Neuronal stem cell (in vitro differentiated cells): ENCODE results near the gene HNRNPH1.

Source experiments
- DNase-seq: peaks from one replicate; pipeline ENCODE4 v3.0.0-alpha.2; 2013; ENCODE audit warnings: low spot score
- H2AFZ ChIP-seq: one replicate; pipeline ENCODE4 v1.6.1; 2013; ENCODE audit warnings: mild to moderate bottlenecking, low read length, inconsistent platforms
- H2AK5ac ChIP-seq: 2 replicates; pipeline ENCODE4 v1.6.1; 2013; ENCODE audit warnings: low read depth, mild to moderate bottlenecking, inconsistent platforms, low read length, moderate library complexity, mixed read lengths
- H2BK120ac ChIP-seq: 2 replicates; pipeline ENCODE4 v1.6.1; 2013; ENCODE audit warnings: low read depth, mild to moderate bottlenecking, inconsistent platforms, low read length, moderate library complexity, mixed read lengths
- H2BK12ac ChIP-seq: one replicate; pipeline ENCODE4 v1.6.1; 2013; ENCODE audit warnings: low read length, inconsistent platforms
- H2BK15ac ChIP-seq: 2 replicates; pipeline ENCODE4 v1.6.1; 2013; ENCODE audit warnings: mild to moderate bottlenecking, low read length, inconsistent platforms, mixed read lengths
- H2BK5ac ChIP-seq: one replicate; pipeline ENCODE4 v1.6.1; 2013; ENCODE audit warnings: inconsistent platforms, mild to moderate bottlenecking, low read length, moderate library complexity
- H3K14ac ChIP-seq: one replicate; pipeline ENCODE4 v1.6.1; 2013; ENCODE audit warnings: low read length, inconsistent platforms
- H3K18ac ChIP-seq: 2 replicates; pipeline ENCODE4 v1.6.1; 2013; ENCODE audit warnings: low read length, inconsistent platforms
- H3K23ac ChIP-seq: 2 replicates; pipeline ENCODE4 v1.6.1; 2013; ENCODE audit warnings: low read depth, mild to moderate bottlenecking, mixed read lengths, low read length, inconsistent platforms; ENCODE audit not compliant: poor library complexity
- H3K27ac ChIP-seq: replicated peaks from 3 replicates; pipeline ENCODE4 v1.5.1; 2013; ENCODE audit warnings: low read length, inconsistent platforms
- H3K27me3 ChIP-seq, 3 experiments: 2 replicates each; pipeline ENCODE4 v1.6.1; 2013; ENCODE audit warnings: low read length in 3 of 3, mild to moderate bottlenecking in 2 of 3, inconsistent platforms in 1 of 3, low read depth in 1 of 3, mixed read lengths in 1 of 3, moderate library complexity in 1 of 3; ENCODE audit not compliant: control insufficient read depth in 3 of 3, insufficient read depth in 3 of 3
- H3K36me3 ChIP-seq, 2 donors: replicated peaks in 1 of 2; 2 replicates each; pipeline ENCODE4 v1.6.1; 2013; ENCODE audit warnings: low read length in 2 of 2; ENCODE audit not compliant: control insufficient read depth in 2 of 2, insufficient read depth in 2 of 2
- H3K4ac ChIP-seq: 2 replicates; pipeline ENCODE4 v1.6.1; 2013; ENCODE audit warnings: inconsistent platforms, mild to moderate bottlenecking, low read length, moderate library complexity
- H3K4me1 ChIP-seq, 2 donors: 1 replicate in 1 of 2; 2 replicates in 1 of 2; pipeline ENCODE4 v1.6.1; 2013; ENCODE audit warnings: low read length in 2 of 2, low read depth in 1 of 2; ENCODE audit not compliant: control insufficient read depth in 2 of 2, insufficient read depth in 1 of 2
- H3K4me2 ChIP-seq: one replicate; pipeline ENCODE4 v1.6.1; 2013; ENCODE audit warnings: mild to moderate bottlenecking, low read length, inconsistent platforms; ENCODE audit not compliant: insufficient read depth, poor library complexity, severe bottlenecking
- H3K4me3 ChIP-seq, 2 donors: 2 replicates each; pipeline ENCODE4 v1.5.1; 2013; ENCODE audit warnings: low read length in 2 of 2, mild to moderate bottlenecking in 2 of 2, inconsistent platforms in 1 of 2, moderate library complexity in 1 of 2
- H3K79me1 ChIP-seq: one replicate; pipeline ENCODE4 v1.6.1; 2013; ENCODE audit warnings: low read depth, mild to moderate bottlenecking, inconsistent platforms, low read length, moderate library complexity
- H3K9ac ChIP-seq: one replicate; pipeline ENCODE4 v1.6.1; 2013; ENCODE audit warnings: mild to moderate bottlenecking, low read depth, low read length, inconsistent platforms; ENCODE audit not compliant: poor library complexity
- H3K9me3 ChIP-seq, 2 donors: replicated peaks in 1 of 2; 2 replicates each; pipeline versions ENCODE3 to v1.6.1; 2013; ENCODE audit warnings: low read length in 2 of 2, mild to moderate bottlenecking in 2 of 2, inconsistent platforms in 1 of 2, low read depth in 1 of 2, mixed read lengths in 1 of 2, moderate library complexity in 1 of 2; ENCODE audit not compliant: control insufficient read depth in 2 of 2, insufficient read depth in 1 of 2
- H4K8ac ChIP-seq: one replicate; pipeline ENCODE4 v1.6.1; 2013; ENCODE audit warnings: low read depth, mild to moderate bottlenecking, inconsistent platforms, low read length, moderate library complexity
- H4K91ac ChIP-seq: one replicate; pipeline ENCODE4 v1.6.1; 2013; ENCODE audit warnings: low read length, low read depth, mild to moderate bottlenecking, inconsistent platforms; ENCODE audit not compliant: poor library complexity
- WGBS, 2 donors: extraction: QIAGEN DNeasy Blood & Tissue Kit; methylation state at CpG; one replicate each; pipeline ENCODE4 v1.1.7; 2013; ENCODE audit warnings: missing lambda C conversion rate in 2 of 2, mixed read lengths in 1 of 2; ENCODE audit not compliant: insufficient read length in 2 of 2, insufficient replicate concordance in 1 of 2; ENCODE audit errors: extremely low coverage in 2 of 2; 5-methylcytosine and 5-hydroxymethylcytosine counted together

Gene HNRNPH1

DNA sequence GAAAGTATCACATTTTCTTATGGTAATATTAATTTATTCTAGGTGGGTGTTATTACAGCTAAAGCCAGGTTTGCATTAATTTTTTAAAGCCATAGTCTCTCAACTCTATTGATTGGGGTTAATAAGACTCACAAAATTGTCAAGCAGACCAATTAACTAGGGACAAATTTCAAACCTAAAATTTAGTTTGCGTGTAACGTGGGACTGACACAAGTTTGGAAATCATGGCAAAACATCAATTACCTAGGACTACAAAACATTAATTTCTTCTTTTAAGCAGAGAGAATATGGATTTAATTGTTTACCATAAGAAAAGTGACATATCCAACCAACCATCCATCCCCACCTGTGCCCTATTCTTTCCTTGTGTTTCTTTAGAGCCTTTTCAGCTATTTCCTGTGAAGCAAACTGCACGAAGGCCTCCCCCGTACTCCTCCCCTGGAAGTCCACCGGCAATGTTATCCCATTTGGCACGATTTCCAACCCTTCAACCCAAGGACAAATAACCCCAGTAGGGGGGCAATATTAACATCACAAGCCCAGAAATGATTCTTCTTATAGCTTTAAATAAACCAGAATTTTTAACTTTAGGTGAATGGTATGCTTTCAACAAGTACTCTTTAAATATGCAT, 4.4 kb downstream of the HNRNPH1 start:
- peak overlapping the region in 1 of 2 donors; percentile 75 for H3K4me3 ChIP-seq
- H3K79me1 ChIP-seq = peaks cover 8% of the 10 kb centered on the region
- H3K14ac ChIP-seq = no peak overlapping the region
- no peak overlapping the region for H3K27ac ChIP-seq
- H4K91ac ChIP-seq = no peak overlapping the region
- H3K4me2 ChIP-seq = no peak overlapping the region
- no peak for DNase-seq
- H3K4ac ChIP-seq = no peak overlapping the region
- no peak overlapping the region for H2BK15ac ChIP-seq
- H2BK120ac ChIP-seq = no peak overlapping the region
- H2AFZ ChIP-seq = no peak overlapping the region
- H3K4me1 ChIP-seq = peaks cover 3 to 27% of the 10 kb centered on the region in 2 donors
- no peak overlapping the region for H3K18ac ChIP-seq
- peaks cover 39 to 87% of the 10 kb centered on the region in 2 donors for H3K36me3 ChIP-seq
- H2BK5ac ChIP-seq = no peak overlapping the region
- H3K27me3 ChIP-seq = no peaks in the 10 kb centered on the region
- no peak overlapping the region for H3K9ac ChIP-seq
- H3K23ac ChIP-seq = no peak overlapping the region
- no peak overlapping the region for H2AK5ac ChIP-seq
- no peak overlapping the region for H4K8ac ChIP-seq
- WGBS, 2 donors = no CpG with 5 or more reads among the region's 6 CpGs
- no peak overlapping the region for H2BK12ac ChIP-seq
- no peaks in the 10 kb centered on the region for H3K9me3 ChIP-seq

- peaks cover 49 to 98% of the 10 kb centered on the region in 2 donors for H3K36me3 ChIP-seq
- no peak overlapping the region for H2AK5ac ChIP-seq
- whole genome bisulfite sequencing, 2 donors = no CpG with 5 or more reads among the region's 7 CpGs
- no peak for DNase-seq
- H3K14ac ChIP-seq = no peak overlapping the region
- H3K4ac ChIP-seq = no peak overlapping the region
- no peak overlapping the region for H2BK120ac ChIP-seq
- H3K23ac ChIP-seq = no peak overlapping the region
- no peaks in the 10 kb centered on the region for H3K9me3 ChIP-seq
- peaks cover 3 to 26% of the 10 kb centered on the region in 2 donors for H3K4me1 ChIP-seq
- H2BK15ac ChIP-seq = no peak overlapping the region
- peaks cover 3% of the 10 kb centered on the region for H3K79me1 ChIP-seq
- H4K8ac ChIP-seq = no peak overlapping the region
- peak overlapping the region; percentile 65 for H3K9ac ChIP-seq
- H3K18ac ChIP-seq = no peak overlapping the region
- no peak overlapping the region for H3K4me3 ChIP-seq
- no peak overlapping the region for H2AFZ ChIP-seq
- H2BK5ac ChIP-seq = no peak overlapping the region
- no peak overlapping the region for H3K27ac ChIP-seq
- no peak overlapping the region for H2BK12ac ChIP-seq
- no peaks in the 10 kb centered on the region for H3K27me3 ChIP-seq
- H3K4me2 ChIP-seq = no peak overlapping the region
- H4K91ac ChIP-seq = no peak overlapping the region
Observed at GRCh38 chr5:179617930-179618329, 5.5 kb downstream of the HNRNPH1 start.

- no peaks in the 10 kb centered on the region for H3K9me3 ChIP-seq
- no CpG with 5 or more reads among the region's 9 CpGs for WGBS, 2 donors
- no peak overlapping the region for H4K91ac ChIP-seq
- H3K14ac ChIP-seq = no peak overlapping the region
- no peak overlapping the region for H2AFZ ChIP-seq
- H2BK120ac ChIP-seq = no peak overlapping the region
- no peak overlapping the region for H3K4ac ChIP-seq
- no peak overlapping the region for H4K8ac ChIP-seq
- peaks cover 3 to 22% of the 10 kb centered on the region in 2 donors for H3K4me1 ChIP-seq
- H3K9ac ChIP-seq = no peak overlapping the region
- no peak overlapping the region for H3K4me2 ChIP-seq
- no peak overlapping the region for H2BK5ac ChIP-seq
- H2BK15ac ChIP-seq = no peak overlapping the region
- H3K4me3 ChIP-seq = no peak overlapping the region
- no peak overlapping the region for H3K23ac ChIP-seq
- no peaks in the 10 kb centered on the region for H3K27me3 ChIP-seq
- DNase-seq = no peak
- H3K18ac ChIP-seq = no peak overlapping the region
- H2BK12ac ChIP-seq = no peak overlapping the region
- no peak overlapping the region for H2AK5ac ChIP-seq
- H3K36me3 ChIP-seq = peaks cover 55 to 98% of the 10 kb centered on the region in 2 donors
- no peak overlapping the region for H3K27ac ChIP-seq
- H3K79me1 ChIP-seq = peaks cover 2% of the 10 kb centered on the region
Observed at GRCh38 chr5:179616002-179616594, 7.4 kb downstream of the HNRNPH1 start.

DNA sequence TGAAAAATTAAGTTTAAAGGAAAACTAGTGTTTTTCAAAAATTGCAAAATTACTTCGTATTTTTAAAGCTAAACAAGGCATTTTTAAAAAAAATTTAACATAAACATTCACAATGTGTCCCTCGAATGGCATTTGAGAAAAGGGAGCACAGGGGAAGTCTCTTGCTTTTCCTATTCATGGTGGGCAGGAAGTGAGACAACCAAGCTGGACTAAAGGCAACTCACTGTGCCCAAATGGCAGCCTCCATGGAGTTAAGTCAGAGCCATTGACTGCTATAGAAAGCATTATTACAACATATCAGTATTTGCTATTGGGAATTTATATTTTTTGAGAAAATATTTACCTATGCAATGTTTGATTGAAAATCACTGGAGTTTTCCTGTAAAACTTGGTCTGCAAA, 8.3 kb downstream of the HNRNPH1 start:
- Histone ChIP-seq H2BK120ac (no peak overlapping the region), H3K79me1 (peaks cover 2% of the 10 kb centered on the region), H3K4me3 (no peak overlapping the region), H2AK5ac (no peak overlapping the region), H3K23ac (no peak overlapping the region), H3K36me3 (peaks cover 56 to 98% of the 10 kb centered on the region in 2 donors), H3K27me3 (no peaks in the 10 kb centered on the region), H4K91ac (no peak overlapping the region), H3K4me2 (no peak overlapping the region), H3K4ac (no peak overlapping the region), H4K8ac (no peak overlapping the region), H2BK5ac (no peak overlapping the region), H3K27ac (no peak overlapping the region), H3K18ac (no peak overlapping the region), H3K14ac (no peak overlapping the region), H2AFZ (no peak overlapping the region), H3K4me1 (peaks cover 1 to 13% of the 10 kb centered on the region in 2 donors), H2BK15ac (no peak overlapping the region), H2BK12ac (no peak overlapping the region), H3K9ac (no peak overlapping the region), H3K9me3 (no peaks in the 10 kb centered on the region)
- DNase-seq = no peak
- WGBS, 2 donors = no CpG with 5 or more reads among the region's 2 CpGs
